B cell (primary cell): ENCODE results near the gene ATP6V1F. TPM values are rescaled to one million over a fixed set of nuclear protein-coding genes. Genes with fewer than 3 reads are reported as not detected.

Source experiments
- ATAC-seq: fragments of 200-7000 bp; cut with Tn5 transposase; one replicate; pipeline ENCODE4 v1.10.0; 2021; ENCODE audit warnings: low read depth, mild to moderate bottlenecking, moderate number of reproducible peaks, moderate library complexity
- CTCF ChIA-PET: fragments of 350-600 bp; sonication (Branson Sonifier 250); formaldehyde crosslinking; loops from one replicate; lab custom pipeline; 2021; ENCODE audit warnings: antibody characterized with exemption, inconsistent platforms; lab: Charles Lee
- POLR2A ChIA-PET: fragments of 350-600 bp; sonication (Branson Sonifier 250); formaldehyde crosslinking; loops from one replicate; lab custom pipeline; 2021; ENCODE audit warnings: antibody characterized with exemption; lab: Charles Lee
- DNase-seq: peaks from one replicate; pipeline ENCODE4 v3.0.0; 2013
- H2AFZ ChIP-seq: 2 replicates; pipeline ENCODE4 v1.6.1; 2012; ENCODE audit warnings: mild to moderate bottlenecking, low read depth, low read length; ENCODE audit not compliant: insufficient read depth, poor library complexity, severe bottlenecking
- H3K27ac ChIP-seq, 2 donors: 1 replicate in 1 of 2; 2 replicates in 1 of 2; pipeline ENCODE4 v1.5.1; 2012 to 2013; ENCODE audit warnings: low read length in 2 of 2, mild to moderate bottlenecking in 2 of 2, moderate library complexity in 1 of 2
- H3K27me3 ChIP-seq, 4 experiments: fragments of 200-600 bp in 1 of 4; sonication (generic) in 1 of 4; replicated peaks in 1 of 4; 1 replicate in 2 of 4; 2 replicates in 2 of 4; pipeline versions ENCODE4 v1.6.1 to v1.7.0; 2013 to 2016; ENCODE audit warnings: low read length in 3 of 4, mild to moderate bottlenecking in 2 of 4, mixed read lengths in 1 of 4, moderate library complexity in 1 of 4; ENCODE audit not compliant: insufficient read depth in 4 of 4, control insufficient read depth in 3 of 4; ENCODE audit errors: control extremely low read depth in 1 of 4
- H3K36me3 ChIP-seq, 2 experiments: replicated peaks in 1 of 2; 1 replicate in 1 of 2; 2 replicates in 1 of 2; pipeline versions ENCODE4 v1.6.1 to v1.7.1; 2013; ENCODE audit warnings: low read length in 1 of 2; ENCODE audit not compliant: insufficient read depth in 2 of 2, control insufficient read depth in 1 of 2; ENCODE audit errors: control extremely low read depth in 1 of 2, extremely low read depth in 1 of 2
- H3K4me1 ChIP-seq, 2 donors: fragments of 200-600 bp in 1 of 2; sonication (generic) in 1 of 2; 1 replicate in 1 of 2; 2 replicates in 1 of 2; pipeline versions ENCODE4 v1.5.1 to v1.6.1; 2013 to 2017; ENCODE audit warnings: low read length in 2 of 2; ENCODE audit not compliant: control insufficient read depth in 2 of 2, insufficient read depth in 2 of 2
- H3K4me2 ChIP-seq: replicated peaks from 2 replicates; pipeline ENCODE3; 2012; ENCODE audit warnings: mild to moderate bottlenecking, low read depth, low read length; ENCODE audit not compliant: poor library complexity, severe bottlenecking
- H3K4me3 ChIP-seq, 5 experiments: fragments of 200-600 bp in 1 of 5; sonication (generic) in 1 of 5; 1 replicate in 3 of 5; 2 replicates in 2 of 5; pipeline versions ENCODE4 v1.5.1 to v1.7.0; 2011 to 2016; ENCODE audit warnings: low read length in 4 of 5, mild to moderate bottlenecking in 4 of 5, low read depth in 2 of 5, control low read depth in 1 of 5, moderate library complexity in 1 of 5; ENCODE audit not compliant: insufficient read depth in 1 of 5; ENCODE audit errors: control extremely low read depth in 1 of 5, extremely low read depth in 1 of 5
- H3K79me2 ChIP-seq: fragments of 200-600 bp; sonication (generic); one replicate; pipeline ENCODE4 v1.6.0; 2016; ENCODE audit warnings: low read length; ENCODE audit not compliant: control insufficient read depth, insufficient read depth
- H3K9ac ChIP-seq: fragments of 200-600 bp; sonication (generic); 2 replicates; pipeline ENCODE4 v1.6.1; 2017; ENCODE audit warnings: mild to moderate bottlenecking, low read length, moderate library complexity
- H3K9me3 ChIP-seq, 3 donors: one replicate each; pipeline versions ENCODE4 v1.6.1 to v1.7.1; 2013; ENCODE audit warnings: low read length in 2 of 3; ENCODE audit not compliant: control insufficient read depth in 2 of 3, insufficient read depth in 1 of 3; ENCODE audit errors: control extremely low read depth in 1 of 3
- H4K20me1 ChIP-seq: 2 replicates; pipeline ENCODE4 v1.6.0; 2012; ENCODE audit warnings: mild to moderate bottlenecking, low read length; ENCODE audit not compliant: insufficient read depth, control insufficient read depth, poor library complexity, severe bottlenecking
- H3K27ac Mint-ChIP-seq: one replicate; pipeline ENCODE4 v1.8.0; 2021; ENCODE audit warnings: mixed read lengths
- H3K27me3 Mint-ChIP-seq: one replicate; pipeline ENCODE4 v1.8.0; 2021; ENCODE audit warnings: mixed read lengths
- H3K4me1 Mint-ChIP-seq: one replicate; pipeline ENCODE4 v1.8.0; 2021; ENCODE audit warnings: mixed read lengths
- H3K4me3 Mint-ChIP-seq: one replicate; pipeline ENCODE4 v1.8.0; 2021; ENCODE audit warnings: mixed read lengths
- H3K9me3 Mint-ChIP-seq: one replicate; pipeline ENCODE4 v1.8.0; 2022; ENCODE audit warnings: mixed read lengths; ENCODE audit not compliant: insufficient read depth
- EZH2 ChIP-seq: IDR thresholded peaks from 2 replicates; pipeline ENCODE4 v1.6.1; 2012; ENCODE audit warnings: borderline replicate concordance, low read depth, mild to moderate bottlenecking, moderate library complexity, low read length; ENCODE audit not compliant: insufficient read depth, poor library complexity, severe bottlenecking
- WGBS: methylation state at CpG from one replicate; pipeline ENCODE4 v1.1.5; 2013; ENCODE audit warnings: missing lambda C conversion rate; ENCODE audit not compliant: insufficient coverage; 5-methylcytosine and 5-hydroxymethylcytosine counted together
- intact Hi-C: fragments of 100-400 bp; cut with micrococcal nuclease; formaldehyde crosslinking; loops from one replicate; pipeline ENCODE4 v1.10.0; 2022
- polyA plus RNA-seq: library from polyadenylated mRNA; depleted of rRNA; stranded (reverse); fragments of >200 nt; gene quantifications from 2 replicates; pipeline ENCODE4 v1.2.3, GENCODE V29; 2012
- total RNA-seq, 2 donors: library from RNA; stranded (reverse); fragments of 120-200 nt in 1 of 2; gene quantifications; 1 replicate in 1 of 2; 2 replicates in 1 of 2; pipeline versions ENCODE4 v1.2.3 to v1.2.4, GENCODE V29; 2013 to 2022
- TF ChIP-seq, protein P1 (sequence below): fragments of 200-600 bp; IDR thresholded peaks from one replicate; pipeline ENCODE4 v1.8.0; 2022; ENCODE audit warnings: antibody characterized with exemption, mild to moderate bottlenecking

The ATP6V1F gene
- total and polyA plus RNA-seq, 2 donors (not counting 1 experiment from before 2014, with no cell fraction given) = 81.7 to 198 TPM

DNA sequence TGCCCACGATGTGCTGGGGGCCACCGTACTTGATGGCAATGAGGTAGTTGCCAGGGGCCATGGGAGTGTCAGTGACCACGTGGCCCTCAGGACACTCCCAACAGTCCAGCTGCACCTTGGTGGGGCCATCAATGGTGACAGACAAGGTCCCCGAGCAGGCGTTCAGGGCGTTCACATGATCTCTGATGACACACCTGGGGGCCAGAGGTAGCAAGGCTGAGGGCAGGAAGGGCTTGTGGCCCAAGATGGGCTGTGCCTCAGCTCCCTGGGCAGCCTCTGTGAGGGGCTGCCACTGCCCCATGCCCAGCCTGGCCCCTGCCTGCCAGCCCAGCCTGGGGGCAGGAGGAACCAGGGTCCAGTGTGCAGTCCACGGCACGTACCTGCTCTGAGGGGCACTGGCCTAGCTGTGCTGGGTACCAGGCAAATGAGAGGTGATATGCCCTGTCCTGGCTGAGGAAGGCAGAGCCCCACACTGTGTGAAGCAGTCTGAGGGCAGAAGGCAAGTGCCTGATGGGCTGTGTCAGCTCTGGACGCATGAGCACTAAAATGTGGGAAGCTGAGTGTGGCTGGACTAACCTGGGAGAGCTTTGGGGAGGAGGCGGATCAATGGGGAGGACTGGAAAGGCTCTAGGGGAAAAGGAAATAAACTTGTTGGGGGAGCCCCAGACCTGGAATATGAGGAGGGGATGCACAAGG, 51.4 kb downstream of the ATP6V1F start:
- peak overlapping the region; percentile 65 for H3K27ac Mint-ChIP-seq
- no peak for TF ChIP-seq EZH2
- TF ChIP-seq, protein P1, sequence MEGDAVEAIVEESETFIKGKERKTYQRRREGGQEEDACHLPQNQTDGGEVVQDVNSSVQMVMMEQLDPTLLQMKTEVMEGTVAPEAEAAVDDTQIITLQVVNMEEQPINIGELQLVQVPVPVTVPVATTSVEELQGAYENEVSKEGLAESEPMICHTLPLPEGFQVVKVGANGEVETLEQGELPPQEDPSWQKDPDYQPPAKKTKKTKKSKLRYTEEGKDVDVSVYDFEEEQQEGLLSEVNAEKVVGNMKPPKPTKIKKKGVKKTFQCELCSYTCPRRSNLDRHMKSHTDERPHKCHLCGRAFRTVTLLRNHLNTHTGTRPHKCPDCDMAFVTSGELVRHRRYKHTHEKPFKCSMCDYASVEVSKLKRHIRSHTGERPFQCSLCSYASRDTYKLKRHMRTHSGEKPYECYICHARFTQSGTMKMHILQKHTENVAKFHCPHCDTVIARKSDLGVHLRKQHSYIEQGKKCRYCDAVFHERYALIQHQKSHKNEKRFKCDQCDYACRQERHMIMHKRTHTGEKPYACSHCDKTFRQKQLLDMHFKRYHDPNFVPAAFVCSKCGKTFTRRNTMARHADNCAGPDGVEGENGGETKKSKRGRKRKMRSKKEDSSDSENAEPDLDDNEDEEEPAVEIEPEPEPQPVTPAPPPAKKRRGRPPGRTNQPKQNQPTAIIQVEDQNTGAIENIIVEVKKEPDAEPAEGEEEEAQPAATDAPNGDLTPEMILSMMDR = no peak
- Histone ChIP-seq H3K27me3 (peaks cover 0 to 41% (median 15%) of the 10 kb centered on the region in 4 experiments), H3K4me2 (peak overlapping the region; percentile 86), H3K9ac (no peak overlapping the region), H3K9me3 (no peaks in the 10 kb centered on the region), H3K4me1 (peaks cover 27 to 30% of the 10 kb centered on the region in 2 donors), H3K27ac (no peak overlapping the region), H3K79me2 (no peaks in the 10 kb centered on the region), H3K4me3 (no peak overlapping the region), H3K36me3 (no peaks in the 10 kb centered on the region), H4K20me1 (no peaks in the 10 kb centered on the region), H2AFZ (no peak overlapping the region)
- ATAC-seq (no peak), DNase-seq (no peak)
- POLR2A ChIA-PET = interaction anchor here (1.1 kb wide), 2 partner anchors 24 to 26 kb away, joined by 5 to 8 read pairs; partner anchors contain the start of gene IRF5
- H3K9me3 Mint-ChIP-seq = no peaks in the 10 kb centered on the region
- WGBS = 88% methylated on average over 10 of the region's 10 CpGs
- H3K27me3 Mint-ChIP-seq = peaks cover 30% of the 10 kb centered on the region
- H3K4me1 Mint-ChIP-seq = peaks cover 24% of the 10 kb centered on the region
- intact Hi-C loops = loop anchor here (2.0 kb wide), 1 partner anchor 41 kb away; no protein-coding TSS in a partner anchor
- CTCF ChIA-PET = interaction anchor here (0.8 to 1.9 kb wide), 13 partner anchors 9 to 304 kb away, joined by 3 to 7 read pairs (median 4); no protein-coding TSS in a partner anchor
- H3K4me3 Mint-ChIP-seq = peak overlapping the region; percentile 84
